GM12875 (cell line): ENCODE measurements around the gene DOCK10.

Experiments used
- H3K4me3 ChIP-seq: one replicate; pipeline ENCODE4 v1.5.1; 2011; ENCODE audit warnings: low read depth, low read length, control low read depth
- CTCF ChIP-seq: IDR thresholded peaks from 2 replicates; pipeline ENCODE4 v1.5.1; 2011; ENCODE audit warnings: low read depth, mild to moderate bottlenecking, control low read depth, inconsistent platforms, low read length, moderate library complexity, borderline replicate concordance; ENCODE audit not compliant: insufficient read depth

The DOCK10 gene

GRCh38 chr2:224729435-224729834, 312.8 kb downstream of the DOCK10 start:
- H3K4me3 ChIP-seq, result no peak overlapping the region
- TF ChIP-seq CTCF, result no peak

GRCh38 chr2:224724331-224724730, 317.9 kb downstream of the DOCK10 start:
- no peak for TF ChIP-seq CTCF

GRCh38 chr2:224723586-224724217, 318.6 kb downstream of the DOCK10 start:
- no peak for TF ChIP-seq CTCF
- no peak overlapping the region for H3K4me3 ChIP-seq

More at GRCh38 chr2:224724331-224724730, 317.9 kb downstream of the DOCK10 start:
- no peak overlapping the region for H3K4me3 ChIP-seq

- no peak for TF ChIP-seq CTCF
- H3K4me3 ChIP-seq, result no peak overlapping the region
Measured at GRCh38 chr2:224722770-224723169, 319.5 kb downstream of the DOCK10 start.

GRCh38 chr2:224722250-224722649, 320.0 kb downstream of the DOCK10 start:
- H3K4me3 ChIP-seq, result no peak overlapping the region
- TF ChIP-seq CTCF, result no peak

- H3K4me3 ChIP-seq, result no peak overlapping the region
- TF ChIP-seq CTCF, result no peak
Measured at GRCh38 chr2:224716921-224717320, 325.3 kb downstream of the DOCK10 start.

- no peak within 1 kb of the TSS for H3K4me3 ChIP-seq
- TF ChIP-seq CTCF, result no peak
Measured at GRCh38 chr2:224716201-224716600, 326.1 kb downstream of the DOCK10 start, which contains the start of gene CCDC195. Gene CCDC195 (minus strand): TSS chr2:224716365. CDS start chr2:224716365, 0 bp downstream.
